HG03457 (cell line): ENCODE results near the gene MYLK4.

Experiments
- ATAC-seq: cut with Tn5 transposase; IDR thresholded peaks from one replicate; pipeline ENCODE4 v1.9.1; 2021; ENCODE audit warnings: moderate number of reproducible peaks; ENCODE audit not compliant: unreplicated experiment

Gene MYLK4

DNA sequence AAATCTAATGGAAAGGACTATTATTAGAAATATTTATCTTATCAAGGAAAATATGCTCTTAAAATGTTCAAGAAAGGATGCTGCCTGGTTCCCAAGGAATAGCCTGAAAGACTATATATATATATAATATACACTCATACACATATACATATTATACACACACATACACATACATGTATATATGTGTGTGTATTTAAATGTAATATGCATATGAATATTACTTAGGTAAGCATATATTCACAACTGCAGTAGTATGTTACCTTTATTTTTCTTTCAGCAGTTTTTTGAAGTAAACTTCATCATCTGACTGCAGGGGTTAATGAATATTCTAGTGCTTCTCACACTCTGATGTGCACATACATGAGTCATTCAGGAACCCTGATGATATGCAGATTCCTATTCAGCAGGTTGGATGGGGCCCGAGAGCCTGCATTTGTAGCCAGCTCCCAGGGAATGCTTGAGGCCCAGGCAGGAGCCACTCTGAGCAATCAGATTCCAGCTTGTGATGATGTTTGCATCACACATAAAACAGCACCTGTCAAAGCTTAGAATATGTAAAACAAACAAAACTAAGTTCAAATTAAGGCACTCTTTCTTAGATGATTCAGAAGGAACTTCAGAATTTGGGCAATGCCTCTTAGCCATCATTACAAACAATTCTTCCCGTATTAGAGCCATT, 16.1 kb downstream of the MYLK4 start:
- ATAC-seq: no peak

GRCh38 chr6:2733736-2734480, 16.8 kb downstream of the MYLK4 start:
- no peak for ATAC-seq

- ATAC-seq: no peak
These were observed 17.4 kb downstream of the MYLK4 start for GRCh38 chr6:2733324-2733723.

- no peak for ATAC-seq
These were observed 18.1 kb downstream of the MYLK4 start for GRCh38 chr6:2732503-2733089.

DNA sequence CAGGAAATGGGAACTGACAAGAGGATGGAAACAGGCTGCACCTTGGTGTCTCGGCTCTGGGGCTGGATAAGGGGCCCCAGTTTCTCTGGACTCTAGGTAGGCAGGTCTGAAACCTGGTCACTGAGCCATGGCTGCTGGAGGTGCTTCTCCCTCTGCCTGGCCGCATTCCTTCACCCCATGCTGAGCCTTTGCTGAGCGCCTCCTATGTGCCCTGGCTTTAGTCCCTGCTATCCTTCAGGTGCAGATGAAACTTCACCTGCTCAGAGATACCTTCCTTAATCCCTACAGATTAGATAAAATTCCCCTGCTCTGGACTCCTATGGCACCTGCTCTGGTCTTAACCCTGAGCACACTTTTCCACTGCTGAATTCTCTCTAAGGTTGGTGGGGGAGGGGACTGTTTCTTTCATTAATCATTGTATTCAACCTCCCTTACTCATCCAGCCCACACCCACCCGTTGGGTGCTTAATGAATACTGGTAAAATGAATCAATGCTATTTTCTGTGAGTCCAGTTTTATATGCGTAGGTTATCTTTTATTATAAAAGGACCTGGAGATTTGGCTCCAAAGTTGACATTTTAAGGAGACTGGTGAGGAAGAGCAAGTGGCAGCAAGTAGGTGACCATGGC, 19.3 kb downstream of the MYLK4 start:
- no peak for ATAC-seq

DNA sequence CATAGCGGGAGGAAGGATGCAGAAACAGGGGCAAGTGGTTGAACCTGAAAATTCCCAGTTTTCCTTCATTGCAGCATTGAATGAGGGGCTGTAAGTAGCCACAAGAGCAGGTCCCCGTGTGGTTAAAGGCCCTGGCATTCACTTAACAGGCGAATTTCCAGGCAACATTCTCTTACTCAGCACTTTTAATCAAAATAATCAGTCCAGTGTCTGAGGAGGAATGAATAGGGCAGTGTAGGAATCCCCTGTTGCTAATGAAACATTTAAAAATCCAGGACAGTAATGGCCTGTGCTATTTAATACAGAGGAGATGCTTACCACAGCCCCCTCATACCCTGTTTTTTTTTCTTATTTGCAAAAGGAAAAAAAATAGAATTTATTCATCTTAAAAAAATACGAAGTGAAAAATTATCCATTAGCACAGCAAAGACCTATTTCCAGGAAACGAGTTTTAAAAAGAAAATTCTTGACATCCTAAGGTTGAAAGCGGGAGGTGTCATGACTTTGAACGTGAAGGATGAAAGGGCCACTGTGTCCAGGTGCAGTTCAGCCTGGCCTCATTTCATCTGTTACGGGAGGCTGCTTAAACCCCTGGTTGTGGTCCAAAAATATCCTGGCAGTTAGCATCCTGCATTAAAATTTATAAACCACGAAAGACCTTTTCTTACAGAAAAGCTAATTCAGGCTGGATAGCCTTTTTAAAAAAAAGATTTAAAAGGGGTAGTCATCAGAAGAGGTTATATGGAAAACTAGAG, 20.2 kb downstream of the MYLK4 start:
- ATAC-seq: no peak

DNA sequence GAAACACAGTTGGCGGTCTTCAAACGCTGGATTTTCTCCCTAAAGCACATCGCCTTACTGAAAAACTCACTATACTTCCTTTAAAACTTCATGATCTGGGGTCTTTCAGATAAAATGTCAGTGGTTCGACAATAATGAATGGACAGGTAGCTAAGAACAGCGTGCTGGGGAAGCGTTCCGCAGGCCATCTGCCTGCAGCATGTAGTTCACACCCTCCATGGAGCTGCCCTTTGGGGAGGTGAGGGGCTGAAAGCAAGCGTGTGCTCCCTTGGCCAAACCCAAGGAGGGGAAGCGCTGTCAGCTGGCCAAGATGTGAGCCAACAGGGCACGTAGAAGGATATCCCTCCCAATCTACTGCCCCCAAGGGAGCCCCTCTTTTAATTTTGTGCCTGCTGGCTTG, 20.8 kb downstream of the MYLK4 start:
- ATAC-seq: no peak

GRCh38 chr6:2725999-2726567, 24.6 kb downstream of the MYLK4 start:
- ATAC-seq: no peak

- no peak for ATAC-seq
These were observed 25.2 kb downstream of the MYLK4 start for GRCh38 chr6:2725364-2725988.

DNA sequence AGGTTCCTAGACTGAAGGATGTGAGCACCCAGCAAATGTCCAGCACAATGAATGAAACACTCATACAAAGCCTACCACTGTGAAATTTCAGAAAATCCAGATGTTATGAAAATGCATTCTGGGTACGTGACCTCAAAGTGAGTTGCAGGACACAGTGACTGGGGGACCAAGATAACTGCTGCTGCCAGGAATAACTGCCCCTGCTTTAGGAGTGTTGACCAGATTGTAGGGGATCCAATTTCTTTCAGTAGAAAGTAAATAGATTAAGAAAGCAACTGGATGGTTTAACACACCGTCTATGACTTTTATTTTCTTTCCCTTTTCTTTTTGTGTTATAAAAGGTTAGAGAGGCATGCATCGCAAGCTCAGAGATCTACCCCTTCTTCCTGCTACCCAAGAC, 29.5 kb downstream of the MYLK4 start:
- ATAC-seq: no peak

GRCh38 chr6:2719093-2719455, 31.6 kb downstream of the MYLK4 start:
- ATAC-seq: no peak

DNA sequence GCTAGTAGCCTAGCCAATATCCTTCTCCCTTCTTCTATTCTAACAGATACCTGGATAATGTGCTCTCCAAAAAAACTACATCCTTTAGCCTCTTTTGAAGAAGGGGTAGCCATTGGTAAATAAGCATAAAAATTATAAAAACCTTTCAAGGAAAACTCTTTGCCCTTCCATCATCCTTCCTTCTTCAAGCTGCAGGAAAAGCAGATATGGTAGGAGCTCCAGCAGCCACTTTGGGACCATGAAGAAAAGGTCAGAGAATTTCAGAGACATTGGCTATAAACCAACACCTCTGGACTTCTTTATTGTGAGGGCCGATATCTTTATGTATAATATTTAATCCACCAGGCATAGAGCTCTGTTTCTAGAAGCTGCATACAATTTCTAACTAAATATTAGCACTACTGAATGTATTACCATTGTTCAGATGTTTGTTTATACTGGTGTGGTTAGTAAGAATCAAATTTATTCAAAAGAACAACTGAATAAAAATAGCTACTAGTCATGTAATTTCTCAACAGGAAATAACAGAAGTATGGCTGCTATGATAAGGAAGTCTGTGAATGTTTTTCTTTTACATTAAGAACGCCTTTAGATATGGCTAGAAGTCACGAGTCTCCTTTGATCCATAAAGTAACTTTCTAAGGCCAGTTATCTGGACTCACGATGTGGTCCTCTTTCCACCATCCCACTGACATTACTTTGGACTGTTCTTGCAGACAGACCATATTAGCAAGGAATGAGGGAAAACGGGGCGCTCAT, 32.2 kb downstream of the MYLK4 start:
- no peak for ATAC-seq

GRCh38 chr6:2716936-2717700, 33.6 kb downstream of the MYLK4 start:
- no peak for ATAC-seq

DNA sequence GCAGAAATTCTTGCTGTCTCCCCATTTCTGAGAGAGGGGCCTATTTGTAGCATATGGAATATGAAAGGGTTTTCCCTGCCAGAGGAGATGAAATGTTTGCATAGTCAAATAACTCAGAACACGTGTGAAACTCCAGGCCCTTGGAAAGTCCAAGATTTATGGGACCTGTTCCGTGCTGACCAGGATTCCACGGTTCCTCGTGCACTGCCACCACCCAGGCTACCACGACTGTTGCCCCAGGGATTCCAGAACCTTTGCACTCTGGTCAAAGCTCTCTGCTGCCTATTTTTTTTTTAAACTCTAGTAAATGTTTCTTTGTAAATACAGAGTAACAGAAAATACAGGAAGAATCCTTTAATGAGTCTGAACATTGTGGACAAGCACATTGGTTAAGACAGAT, 35.0 kb downstream of the MYLK4 start:
- ATAC-seq: no peak

DNA sequence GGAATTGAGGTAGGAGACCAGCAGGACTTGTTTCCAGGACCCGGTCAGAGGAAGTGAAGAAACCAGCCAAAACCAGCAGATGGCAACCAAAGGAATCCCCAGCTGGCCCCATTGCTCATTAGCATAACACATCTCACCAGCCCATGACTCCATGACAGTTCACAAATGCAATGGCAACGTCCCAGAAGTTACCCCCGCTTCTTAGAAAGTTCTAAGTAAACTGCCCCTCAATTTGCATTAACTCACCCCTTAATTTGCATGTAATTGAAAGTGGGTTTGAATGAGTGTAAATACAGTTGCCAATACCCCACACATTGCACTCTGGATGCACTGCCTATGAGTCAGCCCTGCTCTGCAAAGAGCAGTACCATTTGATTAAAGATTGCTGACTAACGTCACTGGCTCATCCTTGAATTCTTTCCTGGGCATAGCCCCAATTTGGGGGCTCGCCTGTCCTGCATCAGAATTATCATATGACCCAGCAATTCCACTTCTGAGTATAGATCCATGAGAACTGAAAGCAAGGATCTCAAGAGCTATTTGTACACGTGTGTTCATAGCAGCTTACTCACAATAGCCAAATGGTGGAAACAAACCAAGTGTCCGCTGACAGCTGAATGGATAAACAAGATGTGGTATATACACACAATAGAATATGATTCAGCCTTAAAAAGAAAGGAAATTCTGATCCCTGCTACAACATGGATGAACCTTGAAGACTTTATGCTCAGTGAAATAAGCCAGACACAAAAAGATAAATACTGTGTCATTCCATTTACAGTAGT, 36.4 kb downstream of the MYLK4 start:
- no peak for ATAC-seq

GRCh38 chr6:2713473-2714110, 37.1 kb downstream of the MYLK4 start:
- no peak for ATAC-seq

DNA sequence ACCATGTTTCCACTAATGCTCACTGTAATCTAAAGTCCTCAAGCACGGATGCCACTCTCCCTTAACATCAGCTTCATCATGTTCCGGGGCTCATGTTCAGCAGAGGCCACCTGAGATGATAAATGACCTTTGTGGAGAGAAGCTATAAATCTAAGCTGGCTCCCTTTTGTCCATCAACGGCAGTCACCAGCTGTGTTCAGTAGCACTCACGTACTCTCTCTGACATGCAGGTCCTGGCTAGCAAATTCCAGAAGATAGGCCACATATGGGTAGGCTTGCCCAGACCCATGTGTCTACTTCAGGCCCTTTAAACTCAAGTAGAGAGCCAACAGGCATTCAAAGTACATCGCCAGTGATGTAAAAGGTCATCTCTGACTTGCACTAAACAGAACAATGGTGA, 38.6 kb downstream of the MYLK4 start:
- ATAC-seq: no peak

- no peak for ATAC-seq
These were observed 40.3 kb downstream of the MYLK4 start for GRCh38 chr6:2710412-2710811.
